Keratinocyte (primary cell): ENCODE data around the gene KYNU. TPM values are rescaled to one million over a fixed set of nuclear protein-coding genes. Genes with fewer than 3 reads are reported as not detected.

Experiments used
- DNase-seq: peaks from one replicate; pipeline ENCODE4 v3.0.0-alpha.2; 2011; ENCODE audit warnings: low read depth, missing footprints, low spot score
- FAIRE-seq: peaks from 2 replicates; lab custom pipeline; 2011; peaks lifted over from hg19 to GRCh38; lab: Jason Lieb, UNC
- H2AFZ ChIP-seq: 2 replicates; pipeline ENCODE4 v1.6.0; 2012; ENCODE audit warnings: low read length, control low read depth, inconsistent platforms; ENCODE audit not compliant: control insufficient read depth
- H3K27ac ChIP-seq: 2 replicates; pipeline ENCODE4 v1.5.1; 2011; ENCODE audit warnings: low read length; ENCODE audit not compliant: control insufficient read depth, insufficient read depth
- H3K27me3 ChIP-seq: 3 replicates; pipeline ENCODE4 v1.6.0; 2011; ENCODE audit warnings: low read length; ENCODE audit not compliant: control insufficient read depth, insufficient read depth; ENCODE audit errors: extremely low read depth
- H3K36me3 ChIP-seq, 2 experiments: 2 replicates in 1 of 2; 3 replicates in 1 of 2; pipeline ENCODE4 v1.5.1; 2011; ENCODE audit warnings: low read length in 2 of 2, mild to moderate bottlenecking in 1 of 2; ENCODE audit not compliant: control insufficient read depth in 2 of 2, insufficient read depth in 2 of 2; ENCODE audit errors: extremely low read depth in 1 of 2
- H3K4me1 ChIP-seq: 3 replicates; pipeline ENCODE4 v1.5.1; 2011; ENCODE audit warnings: low read length; ENCODE audit not compliant: control insufficient read depth, insufficient read depth; ENCODE audit errors: extremely low read depth
- H3K4me2 ChIP-seq: 3 replicates; pipeline ENCODE4 v1.6.0; 2011; ENCODE audit warnings: low read depth, low read length; ENCODE audit not compliant: control insufficient read depth, insufficient read depth; ENCODE audit errors: extremely low read depth
- H3K4me3 ChIP-seq, 3 experiments: fragments of 200-600 bp in 1 of 3; sonication (generic) in 1 of 3; 2 replicates in 2 of 3; 3 replicates in 1 of 3; pipeline ENCODE4 v1.5.1; 2011 to 2016; ENCODE audit warnings: low read length in 3 of 3, mild to moderate bottlenecking in 3 of 3, control low read depth in 2 of 3, inconsistent platforms in 1 of 3, low read depth in 1 of 3, mixed read lengths in 1 of 3, mixed run types in 1 of 3, moderate library complexity in 1 of 3; ENCODE audit not compliant: control insufficient read depth in 2 of 3, insufficient read depth in 2 of 3; ENCODE audit errors: extremely low read depth in 1 of 3
- H3K79me2 ChIP-seq: 2 replicates; pipeline ENCODE4 v1.6.0; 2012; ENCODE audit warnings: low read length; ENCODE audit not compliant: control insufficient read depth, insufficient read depth
- H3K9ac ChIP-seq: 3 replicates; pipeline ENCODE4 v1.6.0; 2011; ENCODE audit warnings: low read length; ENCODE audit not compliant: control insufficient read depth, insufficient read depth; ENCODE audit errors: extremely low read depth
- H3K9me1 ChIP-seq: 3 replicates; pipeline ENCODE4 v1.6.0; 2011; ENCODE audit warnings: low read length; ENCODE audit not compliant: control insufficient read depth, insufficient read depth; ENCODE audit errors: extremely low read depth
- H3K9me3 ChIP-seq: 2 replicates; pipeline ENCODE4 v1.5.1; 2012; ENCODE audit warnings: low read depth, low read length; ENCODE audit not compliant: control insufficient read depth
- H4K20me1 ChIP-seq: 3 replicates; pipeline ENCODE4 v1.6.0; 2011; ENCODE audit warnings: low read length; ENCODE audit not compliant: control insufficient read depth, insufficient read depth; ENCODE audit errors: extremely low read depth
- EZH2 ChIP-seq: IDR thresholded peaks from one replicate; pipeline ENCODE4 v1.6.1; 2012; ENCODE audit warnings: inconsistent platforms, mild to moderate bottlenecking, low read length, moderate library complexity
- dilution Hi-C: fragments of 300-500 bp; cut with MboI; formaldehyde crosslinking; loops from one replicate; pipeline ENCODE4 v1.7.0; 2020; ENCODE audit warnings: low sequenced_read_pairs; ENCODE audit not compliant: extremely low pct_ligation_motif_present
- polyA plus RNA-seq, 5 experiments: library from polyadenylated mRNA; depleted of rRNA in 3 of 5; stranded (reverse) in 3 of 5; stranded (forward) in 1 of 5; unstranded in 1 of 5; fragments of >200 nt; gene quantifications; 1 replicate in 1 of 5; 2 replicates in 3 of 5; 3 replicates in 1 of 5; pipeline versions ENCODE4 v1.2.1 to v1.2.3, GENCODE V29; 2011 to 2012; ENCODE audit warnings: missing spikeins in 2 of 5, low read depth in 1 of 5, low replicate concordance in 1 of 5
- TF ChIP-seq, protein P1 (sequence below), 3 experiments: IDR thresholded peaks in 1 of 3; conservative IDR thresholded peaks in 1 of 3; optimal IDR thresholded peaks in 1 of 3; 2 replicates in 2 of 3; 3 replicates in 1 of 3; pipeline versions ENCODE3 to v1.5.1; 2011; ENCODE audit warnings: low read length in 3 of 3, mild to moderate bottlenecking in 3 of 3, moderate library complexity in 2 of 3, control low read depth in 1 of 3, inconsistent platforms in 1 of 3; ENCODE audit not compliant: insufficient read depth in 2 of 3; ENCODE audit errors: extremely low read depth in 1 of 3

The KYNU gene
- polyA plus RNA-seq, 1 donor (not counting 4 experiments of a cell fraction or from before 2014, with no cell fraction given): 3.9 TPM

DNA sequence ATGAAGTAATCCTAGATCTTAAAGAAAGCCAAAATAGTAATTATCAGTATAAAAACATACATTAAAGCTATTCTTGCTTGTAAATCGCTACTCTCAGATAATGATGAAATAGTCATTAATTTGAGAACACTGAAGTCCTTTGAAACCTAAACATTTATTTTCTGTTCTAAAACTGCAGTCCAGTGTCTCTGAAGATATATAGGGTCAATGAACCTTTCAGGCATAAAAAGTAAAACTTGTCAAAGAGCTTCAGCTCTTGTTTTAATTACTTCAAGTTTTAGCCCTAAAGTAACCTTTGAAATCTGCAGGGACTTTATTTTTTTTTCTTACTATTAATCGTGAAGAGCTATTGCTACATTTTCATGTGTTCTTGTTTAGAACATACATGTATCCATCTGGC is 116.3 kb downstream of the KYNU start:
- Histone ChIP-seq H3K27ac (no peak overlapping the region), H3K36me3 (no peaks in the 10 kb centered on the region), H3K9me3 (no peaks in the 10 kb centered on the region), H3K4me3 (no peak overlapping the region), H3K27me3 (peaks cover 4% of the 10 kb centered on the region), H4K20me1 (no peaks in the 10 kb centered on the region), H3K9ac (no peak overlapping the region), H3K9me1 (no peaks in the 10 kb centered on the region), H3K79me2 (no peaks in the 10 kb centered on the region), H3K4me1 (no peaks in the 10 kb centered on the region), H3K4me2 (no peak overlapping the region), H2AFZ (no peak overlapping the region)
- FAIRE-seq (no peak), DNase-seq (no peak)
- TF ChIP-seq, protein P1, sequence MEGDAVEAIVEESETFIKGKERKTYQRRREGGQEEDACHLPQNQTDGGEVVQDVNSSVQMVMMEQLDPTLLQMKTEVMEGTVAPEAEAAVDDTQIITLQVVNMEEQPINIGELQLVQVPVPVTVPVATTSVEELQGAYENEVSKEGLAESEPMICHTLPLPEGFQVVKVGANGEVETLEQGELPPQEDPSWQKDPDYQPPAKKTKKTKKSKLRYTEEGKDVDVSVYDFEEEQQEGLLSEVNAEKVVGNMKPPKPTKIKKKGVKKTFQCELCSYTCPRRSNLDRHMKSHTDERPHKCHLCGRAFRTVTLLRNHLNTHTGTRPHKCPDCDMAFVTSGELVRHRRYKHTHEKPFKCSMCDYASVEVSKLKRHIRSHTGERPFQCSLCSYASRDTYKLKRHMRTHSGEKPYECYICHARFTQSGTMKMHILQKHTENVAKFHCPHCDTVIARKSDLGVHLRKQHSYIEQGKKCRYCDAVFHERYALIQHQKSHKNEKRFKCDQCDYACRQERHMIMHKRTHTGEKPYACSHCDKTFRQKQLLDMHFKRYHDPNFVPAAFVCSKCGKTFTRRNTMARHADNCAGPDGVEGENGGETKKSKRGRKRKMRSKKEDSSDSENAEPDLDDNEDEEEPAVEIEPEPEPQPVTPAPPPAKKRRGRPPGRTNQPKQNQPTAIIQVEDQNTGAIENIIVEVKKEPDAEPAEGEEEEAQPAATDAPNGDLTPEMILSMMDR (optimal IDR thresholded peaks at IDR 0.05 in 1 of 3, IDR thresholded peaks at IDR 0.05 in 1 of 3, conservative IDR thresholded peaks at IDR 0.05 in 1 of 3; ENCODE audit: extremely low read depth in 1 of 3, insufficient read depth in 2 of 3, low read length in 3 of 3): no peak
- TF ChIP-seq EZH2: no peak
- dilution Hi-C loops: no loop called here

DNA sequence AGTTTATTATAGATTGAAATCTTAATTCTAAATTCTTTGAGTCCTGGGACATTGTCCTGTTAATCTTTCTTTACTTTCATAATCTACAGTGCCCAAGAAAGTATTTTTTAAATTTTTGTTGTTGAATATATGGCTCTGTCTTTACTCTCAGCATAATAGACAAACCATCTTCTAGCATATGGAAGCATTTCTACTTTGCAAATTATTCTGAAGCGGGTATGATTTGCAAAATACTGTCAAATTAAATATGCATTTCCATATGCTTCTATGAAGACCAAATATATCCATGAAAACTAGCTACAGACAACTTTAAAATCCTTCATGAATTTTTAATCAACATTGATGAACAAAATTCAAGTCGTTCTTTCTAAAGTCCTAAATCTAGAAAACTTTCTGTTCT is 117.2 kb downstream of the KYNU start:
- Histone ChIP-seq H3K9me3 (no peaks in the 10 kb centered on the region), H4K20me1 (no peaks in the 10 kb centered on the region), H2AFZ (no peak overlapping the region), H3K4me3 (no peak overlapping the region), H3K9me1 (no peaks in the 10 kb centered on the region), H3K27me3 (peaks cover 4% of the 10 kb centered on the region), H3K9ac (no peak overlapping the region), H3K36me3 (no peaks in the 10 kb centered on the region), H3K27ac (no peak overlapping the region), H3K79me2 (no peaks in the 10 kb centered on the region), H3K4me1 (no peaks in the 10 kb centered on the region), H3K4me2 (no peak overlapping the region)
- FAIRE-seq (no peak), DNase-seq (no peak)
- TF ChIP-seq EZH2: no peak
- TF ChIP-seq, protein P1 (optimal IDR thresholded peaks at IDR 0.05 in 1 of 3, IDR thresholded peaks at IDR 0.05 in 1 of 3, conservative IDR thresholded peaks at IDR 0.05 in 1 of 3; ENCODE audit: extremely low read depth in 1 of 3, insufficient read depth in 2 of 3, low read length in 3 of 3): no peak
- dilution Hi-C loops: no loop called here
